C4-2B (cell line): ENCODE results near the gene PCSK5.

Experiments used
- CTCF ChIP-seq: fragments of 450-650 bp; conservative IDR thresholded peaks from 2 replicates; pipeline ENCODE4 v1.5.1; 2017; ENCODE audit warnings: mild to moderate bottlenecking
- ZFX ChIP-seq: fragments of 450-650 bp; IDR thresholded peaks from 2 replicates; pipeline ENCODE4 v1.6.1; 2017

- TF ChIP-seq CTCF (no peak), ZFX (no peak)
These were observed 467.1 kb downstream of the PCSK5 start for GRCh38 chr9:76357555-76357954.
